ENCODE measurements around the gene RAP1B. TPM values are rescaled to one million over a fixed set of nuclear protein-coding genes. Genes with fewer than 3 reads are reported as not detected.

The RAP1B gene
- total RNA-seq, 1 experiment from 2014 or later, result 180 TPM

Other genes starting within 250 kb of the RAP1B start
- 48.1 and 54.5 TPM in 2 replicates for gene NUP107, start 76.1 kb downstream of the RAP1B start, total RNA-seq (2022)
- gene SLC35E3, start 135.3 kb downstream of the RAP1B start, total RNA-seq (2022), result 7.3 and 7.6 TPM in 2 replicates
- 353 and 383 TPM in 2 replicates for gene MDM2, start 197.3 kb downstream of the RAP1B start, total RNA-seq (2022)

Data from MCF 10A (cell line).